Measurements from ENCODE around the gene CHRNA10. TPM values are rescaled to one million over a fixed set of nuclear protein-coding genes. Genes with fewer than 3 reads are reported as not detected.

The CHRNA10 gene
- polyA plus RNA-seq, 3 donors, result 0.73 TPM; not detected in 2

- TF ChIP-seq CTCF (IDR thresholded peaks at IDR 0.05), result no peak
- peaks cover 5 to 31% of the 10 kb centered on the region in 2 donors for H3K36me3 Mint-ChIP-seq
- Histone ChIP-seq H3K9me3 (replicated peaks in 1 of 2; ENCODE audit: control insufficient read depth in 1 of 2, insufficient read depth in 1 of 2, low read length in 2 of 2) (no peaks in the 10 kb centered on the region), H4K20me1 (ENCODE audit: insufficient read depth, low read length) (no peaks in the 10 kb centered on the region), H3K4me1 (ENCODE audit: control insufficient read depth in 1 of 2, insufficient read depth in 2 of 2, low read length in 2 of 2) (peaks cover 3 to 11% of the 10 kb centered on the region in 2 donors), H3K9ac (ENCODE audit: insufficient read depth, low read length, poor library complexity, severe bottlenecking) (no peak overlapping the region), H3K4me3 (replicated peaks in 1 of 3; ENCODE audit: low read depth in 2 of 3, low read length in 3 of 3) (no peak overlapping the region), H3K27ac (ENCODE audit: low read depth in 1 of 2, low read length in 2 of 2) (no peak overlapping the region), H3K36me3 (replicated peaks in 1 of 2; ENCODE audit: control insufficient read depth in 1 of 2, insufficient read depth in 2 of 2, low read length in 2 of 2) (no peaks in the 10 kb centered on the region), H2AFZ (ENCODE audit: insufficient read depth, low read depth, low read length, poor library complexity, severe bottlenecking) (no peak overlapping the region), H3K4me2 (replicated peaks; ENCODE audit: extremely low read depth, low read length, poor library complexity, severe bottlenecking) (no peak overlapping the region), H3K79me2 (ENCODE audit: insufficient read depth, low read length) (no peaks in the 10 kb centered on the region), H3K27me3 (ENCODE audit: control insufficient read depth in 2 of 2, insufficient read depth in 2 of 2, low read length in 2 of 2) (peaks cover 0 to 10% of the 10 kb centered on the region in 2 donors)
- no peak overlapping the region for H3K4me3 Mint-ChIP-seq
- peaks cover 20% of the 10 kb centered on the region for H3K4me1 Mint-ChIP-seq
- WGBS (ENCODE audit: insufficient coverage), result 89% methylated on average over 7 of the region's 13 CpGs
- peaks cover 0 to 2% (median 0%) of the 10 kb centered on the region in 7 donors for H3K9me3 Mint-ChIP-seq
- no peak for DNase-seq
- H3K27ac Mint-ChIP-seq, result no peak overlapping the region
- intact Hi-C loops (cut with micrococcal nuclease), result no loop called here
- H3K27me3 Mint-ChIP-seq (ENCODE audit: low read depth in 3 of 3), result peaks cover 3 to 12% (median 5%) of the 10 kb centered on the region in 3 donors
These were observed 34.0 kb downstream of the CHRNA10 start for GRCh38 chr11:3637201-3637600.

DNA sequence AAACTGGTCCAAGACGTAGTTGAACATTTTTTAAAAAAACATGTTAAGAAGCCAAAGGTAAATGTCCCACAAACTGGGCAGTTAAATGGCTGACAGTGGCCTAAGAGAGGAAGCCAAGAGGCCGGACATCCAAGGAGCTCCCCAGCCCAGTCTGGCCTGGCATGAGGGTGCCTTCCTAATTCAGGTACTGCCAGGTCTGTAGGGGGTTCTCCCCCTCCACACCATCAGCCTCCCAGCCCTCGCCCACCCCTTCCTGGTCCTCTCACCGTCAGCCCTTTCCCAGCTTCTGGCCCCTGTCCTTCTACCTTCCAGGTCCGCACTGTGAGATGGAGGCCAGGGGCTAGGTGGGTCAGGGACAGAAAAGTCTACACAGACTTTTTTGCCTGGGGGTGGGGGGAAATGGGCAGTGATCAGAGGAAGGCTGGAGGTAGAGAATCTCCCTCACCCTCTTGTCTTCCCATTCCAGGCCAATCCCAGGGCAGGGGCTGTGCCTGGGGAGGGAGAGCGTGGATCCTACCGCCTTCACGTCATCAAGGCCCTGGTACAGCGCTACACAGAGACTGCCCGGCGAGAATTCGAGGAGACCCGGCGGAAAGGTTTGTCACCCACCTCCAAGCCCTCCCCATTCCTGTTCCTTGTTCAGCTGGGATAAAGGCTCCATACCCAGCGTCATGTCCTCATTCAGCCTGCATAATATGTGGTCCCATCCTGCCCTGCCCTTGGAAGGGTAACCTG lies 35.4 kb downstream of the CHRNA10 start:
- Histone ChIP-seq H3K4me2 (replicated peaks; ENCODE audit: extremely low read depth, low read length, poor library complexity, severe bottlenecking) (no peak overlapping the region), H3K9ac (ENCODE audit: insufficient read depth, low read length, poor library complexity, severe bottlenecking) (no peak overlapping the region), H3K4me3 (replicated peaks in 1 of 3; ENCODE audit: low read depth in 2 of 3, low read length in 3 of 3) (no peak overlapping the region), H3K36me3 (replicated peaks in 1 of 2; ENCODE audit: control insufficient read depth in 1 of 2, insufficient read depth in 2 of 2, low read length in 2 of 2) (no peaks in the 10 kb centered on the region), H3K4me1 (ENCODE audit: control insufficient read depth in 1 of 2, insufficient read depth in 2 of 2, low read length in 2 of 2) (peaks cover 0 to 8% of the 10 kb centered on the region in 2 donors), H2AFZ (ENCODE audit: insufficient read depth, low read depth, low read length, poor library complexity, severe bottlenecking) (no peak overlapping the region), H3K79me2 (ENCODE audit: insufficient read depth, low read length) (no peaks in the 10 kb centered on the region), H3K27me3 (ENCODE audit: control insufficient read depth in 2 of 2, insufficient read depth in 2 of 2, low read length in 2 of 2) (no peaks in the 10 kb centered on the region), H3K9me3 (replicated peaks in 1 of 2; ENCODE audit: control insufficient read depth in 1 of 2, insufficient read depth in 1 of 2, low read length in 2 of 2) (no peaks in the 10 kb centered on the region), H3K27ac (ENCODE audit: low read depth in 1 of 2, low read length in 2 of 2) (no peak overlapping the region), H4K20me1 (ENCODE audit: insufficient read depth, low read length) (no peaks in the 10 kb centered on the region)
- TF ChIP-seq CTCF (IDR thresholded peaks at IDR 0.05), result no peak
- Mint-ChIP-seq H3K4me1 (peaks cover 18% of the 10 kb centered on the region), H3K36me3 (peaks cover 5 to 36% of the 10 kb centered on the region in 2 donors), H3K9me3 (no peaks in the 10 kb centered on the region), H3K27me3 (ENCODE audit: low read depth in 3 of 3) (peaks cover 0 to 5% (median 4%) of the 10 kb centered on the region in 3 donors), H3K27ac (no peak overlapping the region), H3K4me3 (no peak overlapping the region)
- intact Hi-C loops (cut with micrococcal nuclease), result no loop called here
- whole genome bisulfite sequencing (ENCODE audit: insufficient coverage), result 93% methylated on average over 10 of the region's 15 CpGs
- DNase-seq, result peak in 1 of 3 donors; percentile 1
